Bone marrow (tissue), 2 donors: ENCODE results near the gene NAIF1.
"Not testable (repeated sequence)": the region's sequence is repeated elsewhere in the genome, so short reads cannot be mapped to it uniquely, and the experiment has no call there.

Experiments
- DNase-seq, 2 donors: peaks; one replicate each; lab custom pipeline; 2025; lab: John Stamatoyannopoulos, UW

The NAIF1 gene

GRCh38 chr9:128026773-128027541, 40.2 kb downstream of the NAIF1 start:
- no peak for DNase-seq

- peak in 1 of 2 donors; percentile 70 for DNase-seq
Observed at GRCh38 chr9:128026255-128026772, 40.8 kb downstream of the NAIF1 start.

- no peak for DNase-seq
Observed at GRCh38 chr9:128025736-128026135, 41.4 kb downstream of the NAIF1 start.

- no peak for DNase-seq
Observed at GRCh38 chr9:128024761-128025308, 42.3 kb downstream of the NAIF1 start.

GRCh38 chr9:128023671-128024070, 43.4 kb downstream of the NAIF1 start:
- not testable (repeated sequence) for DNase-seq

- DNase-seq, result no peak
Observed at GRCh38 chr9:128022886-128023285, 44.2 kb downstream of the NAIF1 start.

- no peak for DNase-seq
Observed at GRCh38 chr9:128021098-128021497, 46.0 kb downstream of the NAIF1 start.

- no peak for DNase-seq
Observed at GRCh38 chr9:128020692-128021091, 46.4 kb downstream of the NAIF1 start.

GRCh38 chr9:128015696-128016095, 51.4 kb downstream of the NAIF1 start:
- DNase-seq, result no peak
